HepG2 (cell line): ENCODE measurements around the gene TMEM198. TPM values are rescaled to one million over a fixed set of nuclear protein-coding genes. Genes with fewer than 3 reads are reported as not detected.

Experiments
- ELF1 ChIP-seq: sonication (generic); formaldehyde crosslinking; IDR thresholded peaks from 2 replicates; pipeline ENCODE4 v1.4.0; 2020; ENCODE audit warnings: missing genetic modification reagents
- FOXC1 ChIP-seq: sonication (generic); formaldehyde crosslinking; IDR thresholded peaks from 2 replicates; pipeline ENCODE4 v1.8.0; 2022; ENCODE audit warnings: mild to moderate bottlenecking, missing genetic modification reagents, borderline replicate concordance
- FOXK1 ChIP-seq: sonication (generic); formaldehyde crosslinking; IDR thresholded peaks from 2 replicates; pipeline ENCODE4 v1.4.0; 2020; ENCODE audit warnings: low read depth, missing genetic modification reagents, borderline replicate concordance
- GZF1 ChIP-seq: sonication (generic); formaldehyde crosslinking; IDR thresholded peaks from 2 replicates; pipeline ENCODE4 v1.5.1; 2020; ENCODE audit warnings: mild to moderate bottlenecking, missing genetic modification reagents
- HIVEP1 ChIP-seq: sonication (generic); formaldehyde crosslinking; IDR thresholded peaks from 2 replicates; pipeline ENCODE4 v1.4.0; 2020; ENCODE audit warnings: mild to moderate bottlenecking, missing genetic modification reagents
- HNRNPL ChIP-seq: fragments of 200-400 bp; formaldehyde crosslinking; IDR thresholded peaks from 2 replicates; pipeline ENCODE4 v1.6.1; 2017; ENCODE audit warnings: mild to moderate bottlenecking, low read depth, low read length
- IKZF5 ChIP-seq: IDR thresholded peaks from 2 replicates; pipeline ENCODE4 v1.6.1; 2018; ENCODE audit warnings: missing genetic modification reagents, mild to moderate bottlenecking, missing compliant biosample characterization
- MATR3 ChIP-seq: sonication (generic); formaldehyde crosslinking; IDR thresholded peaks from 2 replicates; pipeline ENCODE4 v1.4.0; 2020; ENCODE audit warnings: missing genetic modification reagents
- MTF2 ChIP-seq: sonication (generic); formaldehyde crosslinking; IDR thresholded peaks from 2 replicates; pipeline ENCODE4 v1.5.0; 2020; ENCODE audit warnings: missing genetic modification reagents, borderline replicate concordance
- NR0B2 ChIP-seq: sonication (generic); formaldehyde crosslinking; IDR thresholded peaks from 2 replicates; pipeline ENCODE4 v1.4.0; 2020; ENCODE audit warnings: mild to moderate bottlenecking, missing genetic modification reagents
- RBAK ChIP-seq: sonication (generic); formaldehyde crosslinking; IDR thresholded peaks from 2 replicates; pipeline ENCODE4 v1.5.1; 2020; ENCODE audit warnings: mild to moderate bottlenecking, missing genetic modification reagents
- REL ChIP-seq: sonication (generic); formaldehyde crosslinking; conservative IDR thresholded peaks from 2 replicates; pipeline ENCODE4 v1.8.0; 2022; ENCODE audit warnings: mild to moderate bottlenecking, missing genetic modification reagents, moderate library complexity
- TBX2 ChIP-seq: sonication (generic); formaldehyde crosslinking; IDR thresholded peaks from 2 replicates; pipeline ENCODE4 v1.5.0; 2020; ENCODE audit warnings: missing genetic modification reagents, mild to moderate bottlenecking, borderline replicate concordance
- U2AF1 ChIP-seq: fragments of 200-400 bp; formaldehyde crosslinking; optimal IDR thresholded peaks from 2 replicates; pipeline ENCODE3; 2017; ENCODE audit warnings: mild to moderate bottlenecking, low read depth, low read length
- XRCC5 ChIP-seq: fragments of 200-400 bp; formaldehyde crosslinking; optimal IDR thresholded peaks from 2 replicates; pipeline ENCODE3; 2017; ENCODE audit warnings: mild to moderate bottlenecking, low read length
- ZNF350 ChIP-seq: sonication (generic); formaldehyde crosslinking; IDR thresholded peaks from 2 replicates; pipeline ENCODE4 v1.4.0; 2020; ENCODE audit warnings: mild to moderate bottlenecking, low read depth, missing genetic modification reagents, borderline replicate concordance
- ZNF556 ChIP-seq: sonication (generic); formaldehyde crosslinking; IDR thresholded peaks from 2 replicates; pipeline ENCODE4 v1.4.0; 2020; ENCODE audit warnings: mild to moderate bottlenecking, missing genetic modification reagents, borderline replicate concordance
- ZNF761 ChIP-seq: sonication (generic); formaldehyde crosslinking; conservative IDR thresholded peaks from 2 replicates; pipeline ENCODE4 v1.4.0; 2020; ENCODE audit warnings: mild to moderate bottlenecking, missing genetic modification reagents
- ZNF891 ChIP-seq: sonication (generic); formaldehyde crosslinking; IDR thresholded peaks from 2 replicates; pipeline ENCODE4 v1.5.0; 2020; ENCODE audit warnings: mild to moderate bottlenecking, missing genetic modification reagents
- polyA plus RNA-seq, 8 experiments: library from polyadenylated mRNA; depleted of rRNA in 3 of 8; stranded (reverse) in 7 of 8; unstranded in 1 of 8; fragments of >200 nt; fragmentation: Illumina TruSeq in 4 of 8; extraction: Trizol in 4 of 8; gene quantifications; 2 replicates each; pipeline versions ENCODE4 v1.2.1 to v1.2.3, GENCODE V29; 2011 to 2016; ENCODE audit warnings: low read depth in 4 of 8, missing spikeins in 1 of 8, mixed read lengths in 1 of 8; ENCODE audit not compliant: insufficient read depth in 1 of 8
- total RNA-seq, 5 experiments: library from RNA; depleted of rRNA; stranded (reverse); fragments of >200 nt; fragmentation: Illumina TruSeq; extraction: Trizol; gene quantifications; 2 replicates each; pipeline ENCODE4 v1.2.3, GENCODE V29; 2016; ENCODE audit warnings: low read depth in 1 of 5
- TF ChIP-seq, protein P1 (sequence below): sonication (generic); formaldehyde crosslinking; IDR thresholded peaks from 2 replicates; pipeline ENCODE4 v1.5.1; 2020; ENCODE audit warnings: missing genetic modification reagents, mild to moderate bottlenecking, borderline replicate concordance
- TF ChIP-seq, protein P2 (sequence below): sonication (generic); formaldehyde crosslinking; IDR thresholded peaks from 2 replicates; pipeline ENCODE4 v1.4.0; 2020; ENCODE audit warnings: mild to moderate bottlenecking, missing genetic modification reagents
- TF ChIP-seq, protein P3 (sequence below): sonication (generic); formaldehyde crosslinking; IDR thresholded peaks from 2 replicates; pipeline ENCODE4 v1.4.0; 2020; ENCODE audit warnings: mild to moderate bottlenecking, missing genetic modification reagents

The TMEM198 gene
- total and polyA plus RNA-seq, 2 of the 13 experiments (the other 11 are each of a cell fraction or from before 2014, with no cell fraction given) = 17.3 to 23.5 TPM

GRCh38 chr2:219509780-219510511, 33.9 kb upstream of the TMEM198 start (continued):
- TF ChIP-seq ZNF761 (CRISPR knock-in tag) (peak; percentile 29; the same call in 1 of the 2 replicates), IKZF5 (CRISPR knock-in tag) (peak; percentile 25; the same call in 1 of the 2 replicates), ZNF556 (peak; percentile 18; the same call in 1 of the 2 replicates), TBX2 (CRISPR knock-in tag) (no peak), FOXK1 (CRISPR knock-in tag) (no peak), MATR3 (no peak), HIVEP1 (CRISPR knock-in tag) (0 out of 2 replicates have a peak, but pooled peaks have one; percentile 29), NR0B2 (CRISPR knock-in tag) (0 out of 2 replicates have a peak, but pooled peaks have one; percentile 67), ELF1 (CRISPR knock-in tag) (0 out of 2 replicates have a peak, but pooled peaks have one; percentile 12), ZNF891 (0 out of 2 replicates have a peak, but pooled peaks have one; percentile 22), RBAK (CRISPR knock-in tag) (no peak), MTF2 (CRISPR knock-in tag) (peak; percentile 90; the same call in 1 of the 2 replicates), U2AF1 (no peak), REL (CRISPR knock-in tag) (peak; percentile 49; the same call in 1 of the 2 replicates), FOXC1 (CRISPR knock-in tag) (peak; percentile 88), ZNF350 (CRISPR knock-in tag) (peak; percentile 34; the same call in 1 of the 2 replicates), HNRNPL (peak; percentile 92), GZF1 (no peak), XRCC5 (peak; percentile 91)
- TF ChIP-seq, protein P1, sequence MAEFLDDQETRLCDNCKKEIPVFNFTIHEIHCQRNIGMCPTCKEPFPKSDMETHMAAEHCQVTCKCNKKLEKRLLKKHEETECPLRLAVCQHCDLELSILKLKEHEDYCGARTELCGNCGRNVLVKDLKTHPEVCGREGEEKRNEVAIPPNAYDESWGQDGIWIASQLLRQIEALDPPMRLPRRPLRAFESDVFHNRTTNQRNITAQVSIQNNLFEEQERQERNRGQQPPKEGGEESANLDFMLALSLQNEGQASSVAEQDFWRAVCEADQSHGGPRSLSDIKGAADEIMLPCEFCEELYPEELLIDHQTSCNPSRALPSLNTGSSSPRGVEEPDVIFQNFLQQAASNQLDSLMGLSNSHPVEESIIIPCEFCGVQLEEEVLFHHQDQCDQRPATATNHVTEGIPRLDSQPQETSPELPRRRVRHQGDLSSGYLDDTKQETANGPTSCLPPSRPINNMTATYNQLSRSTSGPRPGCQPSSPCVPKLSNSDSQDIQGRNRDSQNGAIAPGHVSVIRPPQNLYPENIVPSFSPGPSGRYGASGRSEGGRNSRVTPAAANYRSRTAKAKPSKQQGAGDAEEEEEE = 0 out of 2 replicates have a peak, but pooled peaks have one; percentile 63
- TF ChIP-seq, protein P2, sequence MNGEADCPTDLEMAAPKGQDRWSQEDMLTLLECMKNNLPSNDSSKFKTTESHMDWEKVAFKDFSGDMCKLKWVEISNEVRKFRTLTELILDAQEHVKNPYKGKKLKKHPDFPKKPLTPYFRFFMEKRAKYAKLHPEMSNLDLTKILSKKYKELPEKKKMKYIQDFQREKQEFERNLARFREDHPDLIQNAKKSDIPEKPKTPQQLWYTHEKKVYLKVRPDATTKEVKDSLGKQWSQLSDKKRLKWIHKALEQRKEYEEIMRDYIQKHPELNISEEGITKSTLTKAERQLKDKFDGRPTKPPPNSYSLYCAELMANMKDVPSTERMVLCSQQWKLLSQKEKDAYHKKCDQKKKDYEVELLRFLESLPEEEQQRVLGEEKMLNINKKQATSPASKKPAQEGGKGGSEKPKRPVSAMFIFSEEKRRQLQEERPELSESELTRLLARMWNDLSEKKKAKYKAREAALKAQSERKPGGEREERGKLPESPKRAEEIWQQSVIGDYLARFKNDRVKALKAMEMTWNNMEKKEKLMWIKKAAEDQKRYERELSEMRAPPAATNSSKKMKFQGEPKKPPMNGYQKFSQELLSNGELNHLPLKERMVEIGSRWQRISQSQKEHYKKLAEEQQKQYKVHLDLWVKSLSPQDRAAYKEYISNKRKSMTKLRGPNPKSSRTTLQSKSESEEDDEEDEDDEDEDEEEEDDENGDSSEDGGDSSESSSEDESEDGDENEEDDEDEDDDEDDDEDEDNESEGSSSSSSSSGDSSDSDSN (CRISPR knock-in tag) = peak; percentile 53
- TF ChIP-seq, protein P3, sequence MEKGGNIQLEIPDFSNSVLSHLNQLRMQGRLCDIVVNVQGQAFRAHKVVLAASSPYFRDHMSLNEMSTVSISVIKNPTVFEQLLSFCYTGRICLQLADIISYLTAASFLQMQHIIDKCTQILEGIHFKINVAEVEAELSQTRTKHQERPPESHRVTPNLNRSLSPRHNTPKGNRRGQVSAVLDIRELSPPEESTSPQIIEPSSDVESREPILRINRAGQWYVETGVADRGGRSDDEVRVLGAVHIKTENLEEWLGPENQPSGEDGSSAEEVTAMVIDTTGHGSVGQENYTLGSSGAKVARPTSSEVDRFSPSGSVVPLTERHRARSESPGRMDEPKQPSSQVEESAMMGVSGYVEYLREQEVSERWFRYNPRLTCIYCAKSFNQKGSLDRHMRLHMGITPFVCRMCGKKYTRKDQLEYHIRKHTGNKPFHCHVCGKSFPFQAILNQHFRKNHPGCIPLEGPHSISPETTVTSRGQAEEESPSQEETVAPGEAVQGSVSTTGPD (CRISPR knock-in tag) = no peak
